ENCODE data around the gene SCARB1. TPM values are rescaled to one million over a fixed set of nuclear protein-coding genes. Genes with fewer than 3 reads are reported as not detected.

Gene SCARB1
- total and polyA plus RNA-seq, 2 of the 13 experiments (the other 11 are each of a cell fraction or from before 2014, with no cell fraction given) = 63.4 to 160 TPM

DNA sequence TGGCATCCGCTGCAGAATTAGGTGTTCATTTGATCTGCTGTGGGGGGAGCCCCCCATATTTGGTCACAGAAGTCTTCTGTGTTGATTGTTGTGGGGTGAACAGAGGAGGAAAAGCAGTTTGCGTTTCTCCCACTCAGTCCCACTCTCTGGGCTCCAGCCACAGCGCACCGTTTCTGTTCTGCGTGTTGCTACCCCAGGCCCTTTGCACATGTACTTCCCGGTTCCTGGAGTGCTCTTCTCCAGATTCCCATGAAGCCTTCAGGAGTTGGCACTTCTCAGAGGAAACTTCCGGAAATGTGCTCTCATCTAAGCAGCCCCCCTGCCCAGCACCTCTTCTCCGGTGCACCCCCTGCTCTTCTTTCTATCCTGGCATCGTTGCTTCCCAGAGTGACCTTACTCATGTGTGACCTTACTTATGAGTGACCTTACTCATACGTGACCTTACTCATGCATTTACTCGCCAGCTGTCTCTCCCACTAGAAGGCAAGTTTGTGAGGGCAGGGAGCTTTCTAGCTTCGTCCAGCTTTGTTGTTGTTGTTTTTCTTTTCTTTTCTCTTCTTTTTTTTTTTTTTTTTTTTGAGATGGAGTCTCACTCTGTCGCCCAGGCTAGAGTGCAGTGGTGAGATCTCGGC, 93.7 kb downstream of the SCARB1 start (continued):
- TF ChIP-seq ZNF646 (CRISPR knock-in tag; IDR thresholded peaks at IDR 0.05) = no peak
- TF ChIP-seq TMF1 (CRISPR knock-in tag; IDR thresholded peaks at IDR 0.05; ENCODE audit: low read depth) = no peak
- no peak for TF ChIP-seq SNRNP70 (IDR thresholded peaks at IDR 0.05; ENCODE audit: low read depth, low read length)
- no peak for TF ChIP-seq IRF1 (CRISPR knock-in tag; IDR thresholded peaks at IDR 0.05; ENCODE audit: low read depth)
- TF ChIP-seq, protein P1, sequence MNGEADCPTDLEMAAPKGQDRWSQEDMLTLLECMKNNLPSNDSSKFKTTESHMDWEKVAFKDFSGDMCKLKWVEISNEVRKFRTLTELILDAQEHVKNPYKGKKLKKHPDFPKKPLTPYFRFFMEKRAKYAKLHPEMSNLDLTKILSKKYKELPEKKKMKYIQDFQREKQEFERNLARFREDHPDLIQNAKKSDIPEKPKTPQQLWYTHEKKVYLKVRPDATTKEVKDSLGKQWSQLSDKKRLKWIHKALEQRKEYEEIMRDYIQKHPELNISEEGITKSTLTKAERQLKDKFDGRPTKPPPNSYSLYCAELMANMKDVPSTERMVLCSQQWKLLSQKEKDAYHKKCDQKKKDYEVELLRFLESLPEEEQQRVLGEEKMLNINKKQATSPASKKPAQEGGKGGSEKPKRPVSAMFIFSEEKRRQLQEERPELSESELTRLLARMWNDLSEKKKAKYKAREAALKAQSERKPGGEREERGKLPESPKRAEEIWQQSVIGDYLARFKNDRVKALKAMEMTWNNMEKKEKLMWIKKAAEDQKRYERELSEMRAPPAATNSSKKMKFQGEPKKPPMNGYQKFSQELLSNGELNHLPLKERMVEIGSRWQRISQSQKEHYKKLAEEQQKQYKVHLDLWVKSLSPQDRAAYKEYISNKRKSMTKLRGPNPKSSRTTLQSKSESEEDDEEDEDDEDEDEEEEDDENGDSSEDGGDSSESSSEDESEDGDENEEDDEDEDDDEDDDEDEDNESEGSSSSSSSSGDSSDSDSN (CRISPR knock-in tag; IDR thresholded peaks at IDR 0.05) = no peak
- TF ChIP-seq, protein P2, sequence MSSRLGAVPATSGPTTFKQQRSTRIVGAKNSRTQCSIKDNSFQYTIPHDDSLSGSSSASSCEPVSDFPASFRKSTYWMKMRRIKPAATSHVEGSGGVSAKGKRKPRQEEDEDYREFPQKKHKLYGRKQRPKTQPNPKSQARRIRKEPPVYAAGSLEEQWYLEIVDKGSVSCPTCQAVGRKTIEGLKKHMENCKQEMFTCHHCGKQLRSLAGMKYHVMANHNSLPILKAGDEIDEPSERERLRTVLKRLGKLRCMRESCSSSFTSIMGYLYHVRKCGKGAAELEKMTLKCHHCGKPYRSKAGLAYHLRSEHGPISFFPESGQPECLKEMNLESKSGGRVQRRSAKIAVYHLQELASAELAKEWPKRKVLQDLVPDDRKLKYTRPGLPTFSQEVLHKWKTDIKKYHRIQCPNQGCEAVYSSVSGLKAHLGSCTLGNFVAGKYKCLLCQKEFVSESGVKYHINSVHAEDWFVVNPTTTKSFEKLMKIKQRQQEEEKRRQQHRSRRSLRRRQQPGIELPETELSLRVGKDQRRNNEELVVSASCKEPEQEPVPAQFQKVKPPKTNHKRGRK (CRISPR knock-in tag; IDR thresholded peaks at IDR 0.05) = no peak
- no peak for TF ChIP-seq NPAS2 (CRISPR knock-in tag; IDR thresholded peaks at IDR 0.05; ENCODE audit: borderline replicate concordance)
